GM04504 (cell line): Measurements from ENCODE around the gene HAAO.
A peak's percentile ranks its signal among the peaks of the same experiment; 100 is the strongest.

Experiments
- DNase-seq: peaks from one replicate; pipeline ENCODE4 v3.0.0-alpha.2; 2012; ENCODE audit warnings: low read depth

The HAAO gene

GRCh38 chr2:42793334-42794270 is 1.2 kb upstream of the HAAO start:
- no peak for DNase-seq

GRCh38 chr2:42792087-42792582 is 248 bp downstream of the HAAO start:
- DNase-seq = no peak

GRCh38 chr2:42791606-42792005 is 777 bp downstream of the HAAO start:
- no peak for DNase-seq

GRCh38 chr2:42789751-42790150 is 2.6 kb downstream of the HAAO start:
- no peak for DNase-seq

GRCh38 chr2:42788882-42789281 is 3.5 kb downstream of the HAAO start:
- DNase-seq = no peak

GRCh38 chr2:42788478-42788793 is 3.9 kb downstream of the HAAO start:
- DNase-seq = no peak

GRCh38 chr2:42787788-42788477 is 4.5 kb downstream of the HAAO start:
- DNase-seq = no peak

- DNase-seq = no peak
Measured at GRCh38 chr2:42787424-42787787, 5.0 kb downstream of the HAAO start.

GRCh38 chr2:42786561-42787345 is 5.6 kb downstream of the HAAO start:
- DNase-seq = no peak

GRCh38 chr2:42784204-42784880 is 8.0 kb downstream of the HAAO start:
- DNase-seq = no peak

- DNase-seq = no peak
Measured at GRCh38 chr2:42783511-42783910, 8.9 kb downstream of the HAAO start.

- no peak for DNase-seq
Measured at GRCh38 chr2:42781181-42781580, 11.2 kb downstream of the HAAO start.

GRCh38 chr2:42777883-42778805 is 14.2 kb downstream of the HAAO start:
- DNase-seq = no peak

GRCh38 chr2:42775810-42776209 is 16.6 kb downstream of the HAAO start:
- DNase-seq = no peak

- no peak for DNase-seq
Measured at GRCh38 chr2:42775186-42775585, 17.2 kb downstream of the HAAO start.

GRCh38 chr2:42771546-42772153 is 20.7 kb downstream of the HAAO start:
- DNase-seq = no peak

GRCh38 chr2:42770288-42771131 is 21.9 kb downstream of the HAAO start:
- peak; percentile 15 for DNase-seq

GRCh38 chr2:42769583-42770287 is 22.6 kb downstream of the HAAO start:
- no peak for DNase-seq

- DNase-seq = no peak
Measured at GRCh38 chr2:42768706-42769256, 23.6 kb downstream of the HAAO start.
